Stimulated activated CD4-positive, alpha-beta T cell treated with anti-CD3 and anti-CD28 coated beads, TNF-alpha, amount 100 ng/mL, for 48 hours (primary cell): ENCODE results near the gene XKRX.

Experiments used
- DNase-seq, 3 donors: peaks; one replicate each; pipeline ENCODE4 v3.0.0-alpha.2; 2020; ENCODE audit warnings: low read depth in 3 of 3

The XKRX gene

GRCh38 chrX:100895365-100896075 is 33.2 kb downstream of the XKRX start:
- no peak for DNase-seq

- DNase-seq = no peak
Observed at GRCh38 chrX:100883654-100884053, 45.1 kb downstream of the XKRX start.

- no peak for DNase-seq
Observed at GRCh38 chrX:100880368-100880767, 48.3 kb downstream of the XKRX start.

GRCh38 chrX:100874325-100874724 is 54.4 kb downstream of the XKRX start, which contains the start of gene NOX1:
TSS of gene NOX1 (minus strand) at chrX:100874359. CDS start at chrX:100874139, 220 bp downstream.
- DNase-seq = no peak

- DNase-seq = no peak
Observed at GRCh38 chrX:100871594-100872560, 56.8 kb downstream of the XKRX start.

- DNase-seq = no peak
Observed at GRCh38 chrX:100870527-100870926, 58.2 kb downstream of the XKRX start.

GRCh38 chrX:100868273-100868672 is 60.4 kb downstream of the XKRX start:
- DNase-seq = no peak

- DNase-seq = no peak
Observed at GRCh38 chrX:100864657-100865391, 63.9 kb downstream of the XKRX start.
